ENCODE measurements around the gene SUMO3.

The SUMO3 gene

GRCh38 chr21:44780767-44781459 lies 36.9 kb downstream of the SUMO3 start:
- no peak for DNase-seq (ENCODE audit: low read depth in 2 of 3, low spot score in 2 of 3)

- DNase-seq (ENCODE audit: low read depth in 2 of 3, low spot score in 2 of 3), result no peak
Measured at GRCh38 chr21:44780137-44780502, 37.7 kb downstream of the SUMO3 start.

- DNase-seq (ENCODE audit: low read depth in 2 of 3, low spot score in 2 of 3), result no peak
Measured at GRCh38 chr21:44779417-44780136, 38.3 kb downstream of the SUMO3 start.

- no peak for DNase-seq (ENCODE audit: low read depth in 2 of 3, low spot score in 2 of 3)
Measured at GRCh38 chr21:44778983-44779382, 38.9 kb downstream of the SUMO3 start.

GRCh38 chr21:44778499-44778911 lies 39.4 kb downstream of the SUMO3 start:
- no peak for DNase-seq (ENCODE audit: low read depth in 2 of 3, low spot score in 2 of 3)

GRCh38 chr21:44778094-44778493 lies 39.8 kb downstream of the SUMO3 start:
- DNase-seq (ENCODE audit: low read depth in 2 of 3, low spot score in 2 of 3), result no peak

GRCh38 chr21:44774972-44775371 lies 42.9 kb downstream of the SUMO3 start:
- DNase-seq (ENCODE audit: low read depth in 2 of 3, low spot score in 2 of 3), result no peak

GRCh38 chr21:44773291-44773932 lies 44.5 kb downstream of the SUMO3 start:
- DNase-seq (ENCODE audit: low read depth in 2 of 3, low spot score in 2 of 3), result no peak

GRCh38 chr21:44771896-44772525 lies 45.9 kb downstream of the SUMO3 start:
- DNase-seq (ENCODE audit: low read depth in 2 of 3, low spot score in 2 of 3), result no peak

- DNase-seq (ENCODE audit: low read depth in 2 of 3, low spot score in 2 of 3), result no peak
Measured at GRCh38 chr21:44767834-44768831, 49.7 kb downstream of the SUMO3 start.

- DNase-seq (ENCODE audit: low read depth in 2 of 3, low spot score in 2 of 3), result no peak
Measured at GRCh38 chr21:44766818-44767354, 51.0 kb downstream of the SUMO3 start.

- DNase-seq (ENCODE audit: low read depth in 2 of 3, low spot score in 2 of 3), result no peak
Measured at GRCh38 chr21:44766014-44766817, 51.6 kb downstream of the SUMO3 start.

- no peak for DNase-seq (ENCODE audit: low read depth in 2 of 3, low spot score in 2 of 3)
Measured at GRCh38 chr21:44765231-44766013, 52.4 kb downstream of the SUMO3 start.

GRCh38 chr21:44764319-44765230 lies 53.3 kb downstream of the SUMO3 start:
- no peak for DNase-seq (ENCODE audit: low read depth in 2 of 3, low spot score in 2 of 3)

- DNase-seq (ENCODE audit: low read depth in 2 of 3, low spot score in 2 of 3), result no peak
Measured at GRCh38 chr21:44763451-44764318, 54.2 kb downstream of the SUMO3 start.

- DNase-seq (ENCODE audit: low read depth in 2 of 3, low spot score in 2 of 3), result no peak
Measured at GRCh38 chr21:44763050-44763378, 54.8 kb downstream of the SUMO3 start.
